ENCODE data around the gene MAP3K3. TPM values are rescaled to one million over a fixed set of nuclear protein-coding genes. Genes with fewer than 3 reads are reported as not detected.
A peak's percentile ranks its signal among the peaks of the same experiment; 100 is the strongest.

The MAP3K3 gene
- total RNA-seq (10 to 100 TPM; 50.1 to 56.3 TPM), polyA plus RNA-seq (10 to 100 TPM; 24.5 to 33.0 TPM)
- long read RNA-seq, donor 1, full-length matches to known transcripts: 8 of 8 reads
- long read RNA-seq, donor 1, partial matches to known transcripts: 0 of 8 reads
- long read RNA-seq, donor 1, other reads (novel, unspliced or antisense): 0 of 8 reads
- long read RNA-seq, donor 2: 0 reads
- long read RNA-seq, donor 3, partial matches to known transcripts: 5 of 10 reads
- long read RNA-seq, donor 3, other reads (novel, unspliced or antisense): 0 of 10 reads
- long read RNA-seq, donor 4: 0 reads
- long read RNA-seq, donor 5, transcript MAP3K3-202 (16 exons, 3,529 nt): major isoform, 5 of 11 reads
- long read RNA-seq, donor 5, partial matches to known transcripts: 5 of 11 reads
- long read RNA-seq, donor 5, other reads (novel, unspliced or antisense): 0 of 11 reads

- H3K27me3 ChIP-seq (ENCODE audit: control insufficient read depth in 3 of 3, insufficient read depth in 3 of 3, low read length in 2 of 3): no peaks in the 10 kb centered on the region
- 0% methylated on average over 55 to 75 of the region's 75 CpGs for WGBS, 2 donors
- DNase-seq (peak; percentile 100), ATAC-seq (ENCODE audit: insufficient read depth, low FRiP score) (peak; percentile 94)
- peaks cover 2 to 31% (median 15%) of the 10 kb centered on the region in 5 donors for H3K4me1 ChIP-seq (ENCODE audit: control insufficient read depth in 5 of 5, insufficient read depth in 5 of 5, low read length in 5 of 5)
- no peaks in the 10 kb centered on the region for H3K36me3 ChIP-seq (ENCODE audit: control insufficient read depth in 4 of 4, insufficient read depth in 4 of 4, low read length in 4 of 4)
- H3K9me3 ChIP-seq (ENCODE audit: control insufficient read depth in 4 of 4, insufficient read depth in 3 of 4, low read length in 3 of 4): no peaks in the 10 kb centered on the region
- H3K27ac ChIP-seq (ENCODE audit: low read depth in 1 of 2, low read length in 1 of 2): peak within 1 kb of the TSS; percentile 95 to 97
- H3K4me3 ChIP-seq: peak within 1 kb of the TSS; percentile 89
- H3K9ac ChIP-seq (ENCODE audit: insufficient read depth in 1 of 2, low read length in 2 of 2): peak within 1 kb of the TSS in 1 of 2 donors; percentile 63
- TF ChIP-seq, protein P1, sequence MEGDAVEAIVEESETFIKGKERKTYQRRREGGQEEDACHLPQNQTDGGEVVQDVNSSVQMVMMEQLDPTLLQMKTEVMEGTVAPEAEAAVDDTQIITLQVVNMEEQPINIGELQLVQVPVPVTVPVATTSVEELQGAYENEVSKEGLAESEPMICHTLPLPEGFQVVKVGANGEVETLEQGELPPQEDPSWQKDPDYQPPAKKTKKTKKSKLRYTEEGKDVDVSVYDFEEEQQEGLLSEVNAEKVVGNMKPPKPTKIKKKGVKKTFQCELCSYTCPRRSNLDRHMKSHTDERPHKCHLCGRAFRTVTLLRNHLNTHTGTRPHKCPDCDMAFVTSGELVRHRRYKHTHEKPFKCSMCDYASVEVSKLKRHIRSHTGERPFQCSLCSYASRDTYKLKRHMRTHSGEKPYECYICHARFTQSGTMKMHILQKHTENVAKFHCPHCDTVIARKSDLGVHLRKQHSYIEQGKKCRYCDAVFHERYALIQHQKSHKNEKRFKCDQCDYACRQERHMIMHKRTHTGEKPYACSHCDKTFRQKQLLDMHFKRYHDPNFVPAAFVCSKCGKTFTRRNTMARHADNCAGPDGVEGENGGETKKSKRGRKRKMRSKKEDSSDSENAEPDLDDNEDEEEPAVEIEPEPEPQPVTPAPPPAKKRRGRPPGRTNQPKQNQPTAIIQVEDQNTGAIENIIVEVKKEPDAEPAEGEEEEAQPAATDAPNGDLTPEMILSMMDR (IDR thresholded peaks at IDR 0.05; ENCODE audit: control extremely low read depth, extremely low read depth): no peak
Observed at GRCh38 chr17:63621684-63622573, at the start of gene MAP3K3. MAP3K3 (plus strand) TSS chr17:63622417; CDS start chr17:63622760, 343 bp downstream.

- 87 to 90% methylated on average over 5 of the region's 5 CpGs for WGBS, 2 donors
- no peak overlapping the region for H3K9ac ChIP-seq (ENCODE audit: insufficient read depth in 1 of 2, low read length in 2 of 2)
Observed at GRCh38 chr17:63573634-63574033, 48.6 kb upstream of the MAP3K3 start.

DNA sequence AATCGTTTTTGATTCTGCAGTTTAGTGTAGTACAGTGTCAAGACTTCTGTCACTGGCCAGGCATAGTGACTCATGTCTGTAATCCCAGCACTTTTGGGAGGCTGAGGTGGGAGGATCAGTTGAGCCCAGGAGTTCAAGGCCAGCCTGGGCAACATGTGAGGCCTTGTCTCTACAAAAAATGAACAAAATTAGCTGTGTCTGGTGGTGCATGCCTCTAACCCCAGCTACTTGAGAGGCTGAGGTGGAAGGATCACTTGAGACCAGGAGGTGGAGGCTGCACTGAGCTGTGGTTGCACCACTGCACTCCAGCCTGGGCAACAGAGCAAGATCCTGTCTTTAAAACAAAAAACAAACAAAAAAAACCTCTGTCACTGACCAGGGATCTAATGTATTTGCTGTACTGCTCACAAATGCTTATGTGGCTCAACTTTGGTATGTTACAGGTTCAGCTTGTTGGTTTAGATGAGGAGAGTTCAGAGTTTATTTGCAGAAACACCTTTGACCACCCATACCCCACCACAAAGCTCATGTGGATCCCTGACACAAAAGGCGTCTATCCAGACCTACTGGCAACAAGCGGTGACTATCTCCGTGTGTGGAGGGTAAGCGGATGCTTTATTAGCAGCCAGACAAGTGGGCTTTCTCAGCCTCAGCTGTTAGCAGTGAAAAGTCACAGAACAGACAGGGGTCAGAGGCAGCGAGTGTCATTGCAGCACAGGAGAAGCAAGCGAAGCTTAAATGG is 44.0 kb upstream of the MAP3K3 start:
- H3K9me3 ChIP-seq (ENCODE audit: control insufficient read depth in 4 of 4, insufficient read depth in 3 of 4, low read length in 3 of 4): no peaks in the 10 kb centered on the region
- no peak overlapping the region for H3K9ac ChIP-seq (ENCODE audit: insufficient read depth in 1 of 2, low read length in 2 of 2)
- ATAC-seq (ENCODE audit: insufficient read depth, low FRiP score) (no peak), DNase-seq (no peak)
- H3K4me1 ChIP-seq (ENCODE audit: control insufficient read depth in 5 of 5, insufficient read depth in 5 of 5, low read length in 5 of 5): peaks cover 0 to 7% (median 0%) of the 10 kb centered on the region in 5 donors
- H3K27me3 ChIP-seq (ENCODE audit: control insufficient read depth in 3 of 3, insufficient read depth in 3 of 3, low read length in 2 of 3): no peaks in the 10 kb centered on the region
- H3K36me3 ChIP-seq (ENCODE audit: control insufficient read depth in 4 of 4, insufficient read depth in 4 of 4, low read length in 4 of 4): peaks cover 9 to 27% (median 22%) of the 10 kb centered on the region in 4 donors
- 87 to 90% methylated on average over 7 of the region's 7 CpGs for WGBS, 2 donors
- no peak overlapping the region for H3K27ac ChIP-seq (ENCODE audit: low read depth in 1 of 2, low read length in 1 of 2)
- TF ChIP-seq, protein P1 (IDR thresholded peaks at IDR 0.05; ENCODE audit: control extremely low read depth, extremely low read depth): no peak
- H3K4me3 ChIP-seq: no peak overlapping the region

More at GRCh38 chr17:63573634-63574033, 48.6 kb upstream of the MAP3K3 start:
- Histone ChIP-seq H3K27me3 (ENCODE audit: control insufficient read depth in 3 of 3, insufficient read depth in 3 of 3, low read length in 2 of 3) (no peaks in the 10 kb centered on the region), H3K36me3 (ENCODE audit: control insufficient read depth in 4 of 4, insufficient read depth in 4 of 4, low read length in 4 of 4) (peaks cover 0 to 4% (median 0%) of the 10 kb centered on the region in 4 donors), H3K4me1 (ENCODE audit: control insufficient read depth in 5 of 5, insufficient read depth in 5 of 5, low read length in 5 of 5) (peaks cover 0 to 1% (median 0%) of the 10 kb centered on the region in 5 donors), H3K27ac (ENCODE audit: low read depth in 1 of 2, low read length in 1 of 2) (no peak overlapping the region), H3K9me3 (ENCODE audit: control insufficient read depth in 4 of 4, insufficient read depth in 3 of 4, low read length in 3 of 4) (no peaks in the 10 kb centered on the region), H3K4me3 (no peak overlapping the region)
- TF ChIP-seq, protein P1 (IDR thresholded peaks at IDR 0.05; ENCODE audit: control extremely low read depth, extremely low read depth): no peak
- ATAC-seq (ENCODE audit: insufficient read depth, low FRiP score) (no peak), DNase-seq (peak in 2 of 3 donors; percentile 3 to 4)
